Smooth muscle cell (in vitro differentiated cells): ENCODE data around the gene ACOX3. TPM values are rescaled to one million over a fixed set of nuclear protein-coding genes. Genes with fewer than 3 reads are reported as not detected.
A peak's percentile ranks its signal among the peaks of the same experiment; 100 is the strongest.

Experiments used
- DNase-seq: peaks from one replicate; lab custom pipeline; 2025; ENCODE audit not compliant: unreplicated experiment; lab: John Stamatoyannopoulos, UW
- H2AFZ ChIP-seq: fragments of 200-600 bp; sonication (generic); 2 replicates; pipeline ENCODE4 v1.6.0; 2016; ENCODE audit warnings: antibody characterized with exemption, low read depth, mild to moderate bottlenecking
- H3F3A ChIP-seq: fragments of 200-600 bp; sonication (generic); 2 replicates; pipeline ENCODE4 v1.6.0; 2017; ENCODE audit warnings: antibody characterized with exemption, low read depth
- H3K27ac ChIP-seq: fragments of 200-600 bp; sonication (generic); 2 replicates; pipeline ENCODE4 v1.5.1; 2016; ENCODE audit warnings: low read depth, mild to moderate bottlenecking
- H3K27me3 ChIP-seq: fragments of 200-600 bp; sonication (generic); 2 replicates; pipeline ENCODE4 v1.6.1; 2016; ENCODE audit warnings: low read depth, mild to moderate bottlenecking
- H3K36me3 ChIP-seq: fragments of 200-600 bp; sonication (generic); 2 replicates; pipeline ENCODE4 v1.5.1; 2016; ENCODE audit warnings: low read depth
- H3K4me1 ChIP-seq: fragments of 200-600 bp; sonication (generic); 2 replicates; pipeline ENCODE4 v1.5.1; 2016; ENCODE audit warnings: low read depth
- H3K4me2 ChIP-seq: fragments of 200-600 bp; sonication (generic); 2 replicates; pipeline ENCODE4 v1.6.0; 2016; ENCODE audit warnings: mild to moderate bottlenecking
- H3K4me3 ChIP-seq: fragments of 200-600 bp; sonication (generic); 2 replicates; pipeline ENCODE4 v1.5.1; 2016; ENCODE audit warnings: mild to moderate bottlenecking
- H3K79me2 ChIP-seq: fragments of 200-600 bp; sonication (generic); 2 replicates; pipeline ENCODE4 v1.6.0; 2016; ENCODE audit warnings: low read depth, mild to moderate bottlenecking
- H3K9ac ChIP-seq: fragments of 200-600 bp; sonication (generic); 2 replicates; pipeline ENCODE4 v1.6.0; 2016; ENCODE audit warnings: low read depth
- H3K9me3 ChIP-seq: fragments of 200-600 bp; sonication (generic); replicated peaks from 2 replicates; pipeline ENCODE4 v1.5.1; 2016; ENCODE audit warnings: low read depth
- H4K20me1 ChIP-seq: fragments of 200-600 bp; sonication (generic); 2 replicates; pipeline ENCODE4 v1.6.0; 2016; ENCODE audit warnings: low read depth
- WGBS: methylation state at CpG from one replicate; pipeline ENCODE4 v1.1.7; 2016; ENCODE audit warnings: low lambda C conversion rate; 5-methylcytosine and 5-hydroxymethylcytosine counted together
- polyA plus RNA-seq: library from polyadenylated mRNA; unstranded; fragments of >200 nt; fragmentation: Nextera tagmentation; extraction: Ambion mirVana; gene quantifications from 2 replicates; pipeline ENCODE4 v1.2.1, GENCODE V29; 2016
- total RNA-seq: library from RNA; depleted of rRNA; stranded (reverse); fragments of >200 nt; gene quantifications from 2 replicates; pipeline ENCODE4 v1.2.3, GENCODE V29; 2014
- TF ChIP-seq, protein P1 (sequence below): fragments of 200-600 bp; sonication (generic); IDR thresholded peaks from 2 replicates; pipeline ENCODE4 v1.5.1; 2017; ENCODE audit warnings: borderline replicate concordance, mild to moderate bottlenecking, antibody characterized with exemption; ENCODE audit not compliant: insufficient read depth, poor library complexity, severe bottlenecking

Gene ACOX3
- total and polyA plus RNA-seq, 2 experiments from 2014 or later = 25.0 to 27.9 TPM

DNA sequence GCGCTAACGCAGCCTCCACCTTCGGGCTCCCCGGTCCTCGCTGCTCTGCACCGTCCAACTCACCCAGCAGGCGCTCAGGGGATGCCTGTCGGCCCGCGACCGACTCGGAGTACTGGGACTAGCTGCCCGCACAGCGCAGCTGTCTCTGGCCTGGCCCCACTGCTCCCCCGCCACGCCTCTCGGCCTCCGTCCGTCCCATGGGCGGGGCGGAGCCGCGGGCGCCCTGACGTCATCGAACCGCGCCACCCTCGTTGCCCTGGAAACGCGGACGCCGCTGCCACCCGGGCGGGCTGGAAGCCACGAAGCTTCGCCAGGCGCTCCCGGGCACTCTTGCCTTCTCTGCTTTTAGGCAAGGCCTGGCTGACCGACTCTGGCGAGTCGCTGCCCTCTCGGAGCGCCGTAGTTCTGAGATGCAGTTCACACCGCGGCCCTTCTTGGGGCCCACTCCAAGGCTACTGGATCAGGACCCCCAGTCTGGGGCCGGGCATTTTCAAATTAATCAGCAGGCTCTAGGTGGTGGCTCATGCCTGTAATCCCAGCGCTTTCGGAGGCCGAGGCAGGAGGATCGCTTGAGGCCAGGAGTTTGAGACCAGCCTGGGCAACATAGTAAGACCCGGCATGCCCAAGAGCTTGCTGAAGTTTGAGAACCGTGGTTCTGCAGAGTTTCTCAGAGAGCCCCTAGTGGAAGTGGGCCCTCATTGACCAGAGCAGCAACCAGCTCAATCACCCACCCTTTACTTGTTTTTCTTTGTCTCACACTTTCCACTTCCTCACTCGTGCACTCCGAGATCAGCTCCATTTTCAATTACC is 12.0 kb downstream of the ACOX3 start:
- TF ChIP-seq, protein P1, sequence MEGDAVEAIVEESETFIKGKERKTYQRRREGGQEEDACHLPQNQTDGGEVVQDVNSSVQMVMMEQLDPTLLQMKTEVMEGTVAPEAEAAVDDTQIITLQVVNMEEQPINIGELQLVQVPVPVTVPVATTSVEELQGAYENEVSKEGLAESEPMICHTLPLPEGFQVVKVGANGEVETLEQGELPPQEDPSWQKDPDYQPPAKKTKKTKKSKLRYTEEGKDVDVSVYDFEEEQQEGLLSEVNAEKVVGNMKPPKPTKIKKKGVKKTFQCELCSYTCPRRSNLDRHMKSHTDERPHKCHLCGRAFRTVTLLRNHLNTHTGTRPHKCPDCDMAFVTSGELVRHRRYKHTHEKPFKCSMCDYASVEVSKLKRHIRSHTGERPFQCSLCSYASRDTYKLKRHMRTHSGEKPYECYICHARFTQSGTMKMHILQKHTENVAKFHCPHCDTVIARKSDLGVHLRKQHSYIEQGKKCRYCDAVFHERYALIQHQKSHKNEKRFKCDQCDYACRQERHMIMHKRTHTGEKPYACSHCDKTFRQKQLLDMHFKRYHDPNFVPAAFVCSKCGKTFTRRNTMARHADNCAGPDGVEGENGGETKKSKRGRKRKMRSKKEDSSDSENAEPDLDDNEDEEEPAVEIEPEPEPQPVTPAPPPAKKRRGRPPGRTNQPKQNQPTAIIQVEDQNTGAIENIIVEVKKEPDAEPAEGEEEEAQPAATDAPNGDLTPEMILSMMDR = peak; percentile 34
- peak overlapping the region; percentile 68 for H2AFZ ChIP-seq
- no peaks in the 10 kb centered on the region for H3K27me3 ChIP-seq
- DNase-seq = peak; percentile 91
- H3K4me2 ChIP-seq = peak overlapping the region; percentile 97
- H3F3A ChIP-seq = no peaks in the 10 kb centered on the region
- H3K4me3 ChIP-seq = peak overlapping the region; percentile 88
- peaks cover 6% of the 10 kb centered on the region for H3K4me1 ChIP-seq
- H3K9ac ChIP-seq = peak overlapping the region; percentile 87
- H3K27ac ChIP-seq = peak overlapping the region; percentile 65
- H4K20me1 ChIP-seq = peaks cover 22% of the 10 kb centered on the region
- no peaks in the 10 kb centered on the region for H3K36me3 ChIP-seq
- H3K79me2 ChIP-seq = peaks cover 20% of the 10 kb centered on the region
- no peaks in the 10 kb centered on the region for H3K9me3 ChIP-seq
- 5% methylated on average over 54 of the region's 56 CpGs for WGBS

DNA sequence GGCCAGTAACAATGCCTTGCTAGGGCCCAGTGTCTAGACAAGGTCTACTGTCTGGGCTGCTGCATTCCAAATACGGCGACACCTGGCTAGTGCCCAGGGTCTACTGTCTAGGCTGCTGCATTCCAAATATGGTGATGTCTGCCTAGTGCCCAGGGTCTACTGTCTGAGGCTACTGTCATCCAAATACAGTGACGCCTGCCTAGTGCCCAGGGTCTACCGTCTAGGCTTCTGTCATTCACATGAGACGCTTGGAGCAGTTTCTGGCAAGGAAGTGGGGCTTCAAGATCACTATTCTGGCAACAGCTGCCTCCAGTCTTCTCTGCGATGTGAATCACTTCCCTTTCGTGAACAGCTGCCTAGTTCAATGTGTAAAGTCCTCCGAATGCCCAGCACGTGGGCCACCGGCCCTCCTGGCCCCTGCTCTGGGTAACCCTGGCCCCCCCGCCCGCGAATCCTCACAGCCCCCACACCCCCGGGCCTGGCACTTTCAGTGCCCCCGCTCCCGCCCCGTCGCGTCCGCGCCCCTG is 12.7 kb downstream of the ACOX3 start:
- Histone ChIP-seq H3K4me1 (peaks cover 6% of the 10 kb centered on the region), H3K9ac (peak overlapping the region; percentile 87), H3K4me2 (peak overlapping the region; percentile 97), H2AFZ (peak overlapping the region; percentile 54), H3K36me3 (no peaks in the 10 kb centered on the region), H3K27ac (peak overlapping the region; percentile 65), H3K79me2 (peaks cover 20% of the 10 kb centered on the region), H3K27me3 (no peaks in the 10 kb centered on the region), H3F3A (no peaks in the 10 kb centered on the region), H4K20me1 (peaks cover 22% of the 10 kb centered on the region), H3K4me3 (peak overlapping the region; percentile 88), H3K9me3 (no peaks in the 10 kb centered on the region)
- no peak for DNase-seq
- TF ChIP-seq, protein P1 = no peak
- WGBS = 13% methylated on average over 14 of the region's 21 CpGs

DNA sequence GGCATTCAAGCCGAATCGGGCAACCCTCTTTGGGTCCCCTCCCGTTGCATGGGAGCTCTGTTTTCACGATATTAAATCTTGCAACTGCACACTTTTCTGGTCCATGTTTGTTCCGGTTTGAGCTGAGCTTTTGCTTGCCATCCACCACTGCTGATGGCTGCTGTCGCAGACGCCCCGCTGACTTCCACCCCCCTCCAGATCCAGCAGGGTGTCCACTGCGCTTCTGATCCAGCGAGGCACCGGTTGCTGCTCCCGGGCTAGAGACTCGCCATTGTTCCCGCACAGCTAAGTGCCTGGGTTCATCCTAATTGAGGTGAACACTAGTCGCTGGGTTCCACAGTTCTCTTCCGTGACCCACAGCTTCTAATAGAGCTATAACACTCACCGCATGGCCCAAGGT is 13.3 kb downstream of the ACOX3 start:
- no peaks in the 10 kb centered on the region for H3K36me3 ChIP-seq
- TF ChIP-seq, protein P1 = no peak
- H3F3A ChIP-seq = no peaks in the 10 kb centered on the region
- peak overlapping the region; percentile 87 for H3K9ac ChIP-seq
- H3K4me2 ChIP-seq = peak overlapping the region; percentile 97
- H3K4me3 ChIP-seq = peak overlapping the region; percentile 88
- peak overlapping the region; percentile 65 for H3K27ac ChIP-seq
- H2AFZ ChIP-seq = no peak overlapping the region
- 92% methylated on average over 17 of the region's 17 CpGs for WGBS
- peaks cover 6% of the 10 kb centered on the region for H3K4me1 ChIP-seq
- no peak for DNase-seq
- H3K79me2 ChIP-seq = peaks cover 20% of the 10 kb centered on the region
- H3K27me3 ChIP-seq = no peaks in the 10 kb centered on the region
- peaks cover 26% of the 10 kb centered on the region for H4K20me1 ChIP-seq
- no peaks in the 10 kb centered on the region for H3K9me3 ChIP-seq

DNA sequence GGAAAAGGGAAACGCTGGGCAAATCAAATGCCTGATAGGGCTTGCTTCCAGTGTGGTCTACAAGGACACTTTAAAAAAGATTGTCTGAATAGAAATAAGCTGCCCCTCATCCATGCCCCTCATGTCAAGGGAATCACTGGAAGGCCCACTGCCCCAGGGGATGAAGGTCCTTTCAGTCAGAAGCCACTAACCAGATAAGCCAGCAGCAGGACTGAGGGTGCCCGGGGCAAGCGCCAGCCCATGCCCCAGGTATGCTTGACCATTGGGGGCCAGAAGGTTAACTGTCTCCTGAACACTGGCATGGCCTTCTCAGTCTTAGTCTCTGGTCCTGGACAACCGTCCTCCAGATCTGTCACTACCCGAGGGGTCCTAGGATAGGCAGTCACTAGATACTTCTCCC is 17.7 kb downstream of the ACOX3 start:
- peaks cover 65% of the 10 kb centered on the region for H4K20me1 ChIP-seq
- H3K36me3 ChIP-seq = no peaks in the 10 kb centered on the region
- no peak overlapping the region for H3K4me3 ChIP-seq
- no peak overlapping the region for H3K27ac ChIP-seq
- no peaks in the 10 kb centered on the region for H3K9me3 ChIP-seq
- H3F3A ChIP-seq = no peaks in the 10 kb centered on the region
- H3K4me2 ChIP-seq = no peak overlapping the region
- no peak overlapping the region for H2AFZ ChIP-seq
- H3K27me3 ChIP-seq = no peaks in the 10 kb centered on the region
- H3K4me1 ChIP-seq = peaks cover 6% of the 10 kb centered on the region
- TF ChIP-seq, protein P1 = no peak
- H3K79me2 ChIP-seq = peaks cover 28% of the 10 kb centered on the region
- no peak for DNase-seq
- no peak overlapping the region for H3K9ac ChIP-seq
- WGBS = 96% methylated on average over 5 of the region's 5 CpGs
